ENCODE data around the gene GABPB1. TPM values are rescaled to one million over a fixed set of nuclear protein-coding genes. Genes with fewer than 3 reads are reported as not detected.

Gene GABPB1

GRCh38 chr15:50229336-50229735 lies 125.7 kb downstream of the GABPB1 start:
- H3K18ac ChIP-seq (ENCODE audit: low read length): no peak overlapping the region

GRCh38 chr15:50228866-50229265 lies 126.1 kb downstream of the GABPB1 start:
- Histone ChIP-seq H3K79me2 (ENCODE audit: control insufficient read depth, insufficient read depth, low read length) (no peaks in the 10 kb centered on the region), H3K79me1 (ENCODE audit: low read length) (no peaks in the 10 kb centered on the region), H3K56ac (ENCODE audit: low read length) (no peak overlapping the region), H2BK120ac (ENCODE audit: low read depth, low read length) (no peak overlapping the region), H3K18ac (ENCODE audit: low read length) (no peak overlapping the region), H4K5ac (ENCODE audit: low read length) (no peak overlapping the region), H2BK15ac (replicated peaks; ENCODE audit: low read depth) (no peak overlapping the region), H2BK5ac (ENCODE audit: low read length) (no peak overlapping the region), H3K4me1 (ENCODE audit: control insufficient read depth, low read depth, low read length) (no peaks in the 10 kb centered on the region), H3K4me3 (ENCODE audit: low read length) (no peak overlapping the region), H3K9ac (ENCODE audit: low read length) (no peak overlapping the region), H3K4me2 (ENCODE audit: low read length) (no peak overlapping the region), H3K36me3 (ENCODE audit: control insufficient read depth, insufficient read depth, low read length) (no peaks in the 10 kb centered on the region), H3K27ac (ENCODE audit: low read depth, low read length) (no peak overlapping the region), H4K8ac (ENCODE audit: low read depth, low read length) (no peak overlapping the region), H3K4ac (ENCODE audit: low read depth, low read length) (no peak overlapping the region), H2AK5ac (ENCODE audit: low read length) (no peak overlapping the region), H3K23ac (ENCODE audit: low read length) (no peak overlapping the region), H3K27me3 (ENCODE audit: insufficient read depth, low read length, poor library complexity) (no peaks in the 10 kb centered on the region)
- no CpG with 5 or more reads among the region's 3 CpGs for WGBS (ENCODE audit: extremely low coverage, insufficient coverage, low lambda C conversion rate)
- DNase-seq: no peak

More at GRCh38 chr15:50229336-50229735, 125.7 kb downstream of the GABPB1 start:
- Histone ChIP-seq H3K4me3 (ENCODE audit: low read length) (no peak overlapping the region), H2BK5ac (ENCODE audit: low read length) (no peak overlapping the region), H2BK15ac (replicated peaks; ENCODE audit: low read depth) (no peak overlapping the region), H3K4me2 (ENCODE audit: low read length) (no peak overlapping the region), H3K79me2 (ENCODE audit: control insufficient read depth, insufficient read depth, low read length) (no peaks in the 10 kb centered on the region), H3K9ac (ENCODE audit: low read length) (no peak overlapping the region), H4K8ac (ENCODE audit: low read depth, low read length) (no peak overlapping the region), H3K79me1 (ENCODE audit: low read length) (no peaks in the 10 kb centered on the region), H3K27me3 (ENCODE audit: insufficient read depth, low read length, poor library complexity) (no peaks in the 10 kb centered on the region), H3K4ac (ENCODE audit: low read depth, low read length) (no peak overlapping the region), H3K4me1 (ENCODE audit: control insufficient read depth, low read depth, low read length) (no peaks in the 10 kb centered on the region), H4K5ac (ENCODE audit: low read length) (no peak overlapping the region), H3K23ac (ENCODE audit: low read length) (no peak overlapping the region), H2AK5ac (ENCODE audit: low read length) (no peak overlapping the region), H2BK120ac (ENCODE audit: low read depth, low read length) (no peak overlapping the region), H3K36me3 (ENCODE audit: control insufficient read depth, insufficient read depth, low read length) (no peaks in the 10 kb centered on the region), H3K56ac (ENCODE audit: low read length) (no peak overlapping the region), H3K27ac (ENCODE audit: low read depth, low read length) (no peak overlapping the region)
- WGBS (ENCODE audit: extremely low coverage, insufficient coverage, low lambda C conversion rate): no CpG with 5 or more reads among the region's 3 CpGs
- no peak for DNase-seq

GRCh38 chr15:50227076-50227475 lies 127.9 kb downstream of the GABPB1 start:
- Histone ChIP-seq H2BK120ac (ENCODE audit: low read depth, low read length) (no peak overlapping the region), H3K27ac (ENCODE audit: low read depth, low read length) (no peak overlapping the region), H4K8ac (ENCODE audit: low read depth, low read length) (no peak overlapping the region), H3K27me3 (ENCODE audit: insufficient read depth, low read length, poor library complexity) (no peaks in the 10 kb centered on the region), H3K36me3 (ENCODE audit: control insufficient read depth, insufficient read depth, low read length) (no peaks in the 10 kb centered on the region), H3K79me2 (ENCODE audit: control insufficient read depth, insufficient read depth, low read length) (no peaks in the 10 kb centered on the region), H3K4ac (ENCODE audit: low read depth, low read length) (no peak overlapping the region), H3K56ac (ENCODE audit: low read length) (no peak overlapping the region), H3K23ac (ENCODE audit: low read length) (no peak overlapping the region), H2BK5ac (ENCODE audit: low read length) (no peak overlapping the region), H2BK15ac (replicated peaks; ENCODE audit: low read depth) (no peak overlapping the region), H3K79me1 (ENCODE audit: low read length) (no peaks in the 10 kb centered on the region), H3K9ac (ENCODE audit: low read length) (no peak overlapping the region), H3K4me2 (ENCODE audit: low read length) (no peak overlapping the region), H3K4me1 (ENCODE audit: control insufficient read depth, low read depth, low read length) (no peaks in the 10 kb centered on the region), H4K5ac (ENCODE audit: low read length) (no peak overlapping the region), H3K18ac (ENCODE audit: low read length) (no peak overlapping the region), H3K4me3 (ENCODE audit: low read length) (no peak overlapping the region), H2AK5ac (ENCODE audit: low read length) (no peak overlapping the region)
- WGBS (ENCODE audit: extremely low coverage, insufficient coverage, low lambda C conversion rate): no CpG with 5 or more reads among the region's 5 CpGs
- no peak for DNase-seq

GRCh38 chr15:50225938-50226337 lies 129.1 kb downstream of the GABPB1 start:
- Histone ChIP-seq H3K4ac (ENCODE audit: low read depth, low read length) (no peak overlapping the region), H3K4me2 (ENCODE audit: low read length) (no peak overlapping the region), H3K79me1 (ENCODE audit: low read length) (no peaks in the 10 kb centered on the region), H3K18ac (ENCODE audit: low read length) (no peak overlapping the region), H4K5ac (ENCODE audit: low read length) (no peak overlapping the region), H3K4me3 (ENCODE audit: low read length) (no peak overlapping the region), H3K23ac (ENCODE audit: low read length) (no peak overlapping the region), H3K9ac (ENCODE audit: low read length) (no peak overlapping the region), H3K56ac (ENCODE audit: low read length) (no peak overlapping the region), H2BK15ac (replicated peaks; ENCODE audit: low read depth) (no peak overlapping the region), H2AK5ac (ENCODE audit: low read length) (no peak overlapping the region), H3K36me3 (ENCODE audit: control insufficient read depth, insufficient read depth, low read length) (no peaks in the 10 kb centered on the region), H4K8ac (ENCODE audit: low read depth, low read length) (no peak overlapping the region), H3K4me1 (ENCODE audit: control insufficient read depth, low read depth, low read length) (no peaks in the 10 kb centered on the region), H2BK5ac (ENCODE audit: low read length) (no peak overlapping the region), H3K79me2 (ENCODE audit: control insufficient read depth, insufficient read depth, low read length) (no peaks in the 10 kb centered on the region), H3K27me3 (ENCODE audit: insufficient read depth, low read length, poor library complexity) (no peaks in the 10 kb centered on the region), H2BK120ac (ENCODE audit: low read depth, low read length) (no peak overlapping the region), H3K27ac (ENCODE audit: low read depth, low read length) (no peak overlapping the region)
- DNase-seq: no peak
- WGBS (ENCODE audit: extremely low coverage, insufficient coverage, low lambda C conversion rate): no CpG with 5 or more reads among the region's 3 CpGs

Small RNA genes lying within 50 kb of the gene (small RNA-seq; reads per million reads assigned to genes)
- not detected for gene RNU6-94P (ENCODE audit: insufficient read depth)

Measured in mesendoderm (in vitro differentiated cells).